NCI-H748 (cell line): ENCODE data around the gene ARHGAP6.

Source experiments
- DNase-seq: peaks from one replicate; lab custom pipeline; 2025; ENCODE audit not compliant: unreplicated experiment; lab: John Stamatoyannopoulos, UW

ARHGAP6 gene

DNA sequence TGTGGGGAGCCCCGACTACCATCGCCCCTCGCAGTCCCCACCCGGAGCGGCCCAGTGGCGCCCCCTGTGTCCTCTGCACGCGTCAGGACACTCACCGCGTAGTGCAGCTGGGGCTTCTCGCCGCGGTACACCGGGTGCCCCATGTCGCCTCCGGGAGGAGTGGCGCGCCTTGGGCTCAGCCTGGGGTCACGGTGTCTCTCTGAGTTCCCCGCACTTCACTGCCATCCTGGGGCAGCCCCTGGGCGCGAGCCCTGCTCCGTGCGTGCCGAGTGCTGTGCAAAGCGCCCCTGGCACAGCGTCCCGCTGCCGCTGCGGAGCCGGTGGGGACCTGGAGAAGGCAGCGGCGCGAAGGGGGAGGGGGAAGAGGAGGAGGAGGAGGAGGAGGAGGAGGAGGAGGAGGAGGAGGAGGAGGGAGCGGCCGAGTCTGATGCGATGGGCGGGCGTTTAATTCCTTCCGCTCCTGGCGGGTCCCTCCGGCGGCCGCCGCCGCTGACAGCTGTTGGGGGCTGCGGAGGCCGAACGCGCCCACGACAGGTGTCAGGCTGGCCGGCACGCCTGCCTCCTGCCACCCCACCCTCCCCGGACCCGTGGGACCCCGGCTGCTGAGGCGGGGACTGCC, 238.2 kb downstream of the ARHGAP6 start:
- no peak for DNase-seq

DNA sequence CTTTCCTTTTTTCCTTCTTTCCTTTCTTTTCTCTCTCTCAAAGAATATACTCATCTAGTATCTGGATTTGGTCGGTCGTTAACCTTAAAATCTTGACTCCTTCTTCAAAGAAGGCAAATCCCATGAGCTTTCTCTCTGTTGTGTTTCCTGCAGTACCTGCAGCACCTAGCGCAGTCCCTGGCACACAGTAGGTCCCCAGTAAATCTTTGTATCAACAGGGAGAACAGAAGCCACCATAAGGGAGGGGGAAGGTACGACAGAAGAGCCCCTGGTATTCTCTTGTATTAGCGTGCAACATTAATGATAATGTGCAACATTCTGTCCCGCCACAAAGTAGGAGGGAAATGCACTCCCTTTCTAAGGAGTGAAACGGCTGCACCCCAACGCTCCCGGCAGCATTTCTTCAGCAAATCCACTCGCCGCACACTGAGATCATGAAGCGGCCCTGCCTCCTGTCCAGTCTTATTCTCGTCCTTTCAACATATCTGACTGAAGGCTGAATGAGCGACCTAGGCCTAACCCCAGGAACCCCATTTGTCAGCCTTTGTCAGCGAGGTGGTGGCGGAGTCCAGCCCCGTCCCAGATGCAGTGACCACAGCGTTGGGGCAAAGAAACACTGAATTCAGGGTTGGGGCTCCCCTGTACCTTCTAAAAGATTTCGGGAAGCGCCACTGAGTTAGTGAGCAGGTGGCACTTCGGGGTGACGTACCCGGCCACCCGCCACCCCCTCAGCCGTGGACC, 238.8 kb downstream of the ARHGAP6 start:
- no peak for DNase-seq

DNA sequence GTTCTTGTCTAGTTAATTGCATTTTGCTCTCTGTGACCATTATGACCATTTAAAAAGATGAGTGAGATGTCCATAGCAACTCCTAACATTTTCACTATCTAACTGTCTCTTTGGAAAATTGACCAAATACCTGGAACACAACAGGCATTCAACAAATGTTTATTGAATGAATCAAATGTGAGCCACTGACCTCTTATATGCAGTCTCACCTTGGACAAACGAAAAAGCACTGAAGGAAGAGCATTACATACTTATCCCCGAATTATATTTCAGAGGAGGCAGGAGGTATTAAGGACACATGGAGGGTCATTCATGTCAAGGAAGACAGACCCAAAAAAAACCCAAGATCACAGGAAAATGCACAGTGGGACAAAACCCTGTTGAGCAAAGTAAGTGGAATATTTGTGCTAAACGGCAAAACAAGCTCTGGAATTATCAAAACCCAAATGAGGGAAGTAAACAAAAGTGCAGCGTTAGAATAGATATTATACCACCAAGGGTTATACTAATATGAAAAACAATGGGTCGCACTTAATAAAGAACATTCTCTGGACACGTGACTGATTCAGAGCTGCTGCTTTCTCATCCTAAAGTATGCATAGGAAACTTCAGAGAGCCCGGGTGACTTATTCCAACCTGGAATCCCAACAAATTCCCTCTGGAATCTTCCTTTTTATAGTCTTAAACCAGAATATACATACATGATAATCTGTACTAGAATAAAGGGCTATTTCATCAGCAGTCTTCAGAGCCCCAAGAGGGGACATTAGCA, 240.6 kb downstream of the ARHGAP6 start:
- no peak for DNase-seq

GRCh38 chrX:11423949-11424348, 241.8 kb downstream of the ARHGAP6 start:
- no peak for DNase-seq

DNA sequence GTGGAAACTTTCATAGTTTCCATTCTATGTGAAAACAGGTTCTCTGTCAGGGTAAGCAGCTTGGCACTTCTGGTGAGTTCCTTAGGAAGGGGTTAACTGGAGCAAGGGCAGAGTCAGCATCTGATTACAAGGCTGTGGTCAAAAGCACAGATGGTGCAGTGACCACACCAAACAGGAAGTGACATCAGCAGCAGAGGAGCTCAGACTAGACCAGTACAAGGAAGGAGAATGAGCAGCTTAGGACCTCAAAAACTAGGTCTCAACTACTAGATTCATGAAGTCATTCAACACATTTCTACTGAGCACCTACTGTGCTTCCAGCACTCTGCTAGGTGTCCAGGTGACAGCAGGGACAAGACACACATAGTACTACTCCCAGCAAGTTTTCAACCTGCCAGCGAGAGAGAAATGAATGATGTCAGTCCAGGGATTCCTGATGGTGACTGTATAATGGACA, 242.3 kb downstream of the ARHGAP6 start:
- no peak for DNase-seq

DNA sequence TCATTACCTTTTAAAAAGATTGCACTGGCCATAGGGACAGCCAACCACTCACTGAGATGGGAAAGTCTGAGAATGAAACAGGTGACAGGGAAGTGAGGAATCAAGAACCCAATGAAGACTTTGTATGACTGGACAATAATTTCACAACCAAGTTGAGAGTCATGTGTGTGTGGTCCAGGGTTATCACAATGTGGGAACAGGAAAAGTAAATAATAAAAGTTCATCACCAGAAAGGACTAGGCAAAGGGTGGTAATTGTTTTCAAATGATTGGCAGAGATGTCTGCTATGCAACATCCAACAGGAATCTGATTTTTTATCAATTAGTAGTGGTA, 243.2 kb downstream of the ARHGAP6 start:
- DNase-seq: no peak

- no peak for DNase-seq
Observed at GRCh38 chrX:11421805-11422524, 243.8 kb downstream of the ARHGAP6 start.

GRCh38 chrX:11420851-11421250, 244.9 kb downstream of the ARHGAP6 start:
- no peak for DNase-seq

- DNase-seq: peak; percentile 8
Observed at GRCh38 chrX:11419102-11419501, 246.6 kb downstream of the ARHGAP6 start.

DNA sequence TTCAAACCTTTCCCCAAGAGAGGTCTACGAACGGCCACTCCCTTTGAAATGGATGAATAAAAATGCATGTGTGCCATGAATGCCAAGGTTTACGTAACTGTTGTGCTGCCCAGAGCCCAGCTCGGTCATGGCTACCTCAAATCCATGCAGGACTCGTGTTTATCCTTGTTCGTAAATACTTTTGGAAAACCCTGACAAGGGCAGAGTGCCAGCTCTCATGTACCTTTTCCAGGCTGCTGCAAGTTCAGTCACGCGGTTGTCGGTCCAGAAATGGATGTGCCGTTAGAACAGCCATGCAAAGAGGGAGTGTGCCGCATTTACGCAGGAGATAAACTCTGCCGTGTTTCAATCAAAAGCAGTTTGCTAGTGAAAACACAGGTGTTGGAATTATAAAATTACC, 249.1 kb downstream of the ARHGAP6 start:
- DNase-seq: peak; percentile 27

DNA sequence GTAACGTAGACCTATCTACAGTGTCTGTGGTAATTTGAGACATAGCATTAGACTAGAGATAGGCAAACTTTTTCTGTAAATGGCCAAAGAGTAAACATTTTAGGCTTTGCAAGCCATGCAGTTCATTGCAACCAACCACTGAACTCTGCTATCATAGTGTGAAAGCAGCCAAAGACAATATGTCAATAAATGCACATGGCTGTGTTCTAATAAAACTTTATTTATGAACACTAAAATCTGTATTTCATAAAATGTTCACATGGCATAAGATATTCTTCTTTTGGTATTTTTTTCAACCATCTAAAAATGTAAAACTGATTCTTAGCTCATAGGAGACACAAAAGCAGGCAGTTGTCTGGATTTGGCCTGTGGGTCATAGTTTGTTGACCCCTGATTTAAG, 251.6 kb downstream of the ARHGAP6 start:
- no peak for DNase-seq

DNA sequence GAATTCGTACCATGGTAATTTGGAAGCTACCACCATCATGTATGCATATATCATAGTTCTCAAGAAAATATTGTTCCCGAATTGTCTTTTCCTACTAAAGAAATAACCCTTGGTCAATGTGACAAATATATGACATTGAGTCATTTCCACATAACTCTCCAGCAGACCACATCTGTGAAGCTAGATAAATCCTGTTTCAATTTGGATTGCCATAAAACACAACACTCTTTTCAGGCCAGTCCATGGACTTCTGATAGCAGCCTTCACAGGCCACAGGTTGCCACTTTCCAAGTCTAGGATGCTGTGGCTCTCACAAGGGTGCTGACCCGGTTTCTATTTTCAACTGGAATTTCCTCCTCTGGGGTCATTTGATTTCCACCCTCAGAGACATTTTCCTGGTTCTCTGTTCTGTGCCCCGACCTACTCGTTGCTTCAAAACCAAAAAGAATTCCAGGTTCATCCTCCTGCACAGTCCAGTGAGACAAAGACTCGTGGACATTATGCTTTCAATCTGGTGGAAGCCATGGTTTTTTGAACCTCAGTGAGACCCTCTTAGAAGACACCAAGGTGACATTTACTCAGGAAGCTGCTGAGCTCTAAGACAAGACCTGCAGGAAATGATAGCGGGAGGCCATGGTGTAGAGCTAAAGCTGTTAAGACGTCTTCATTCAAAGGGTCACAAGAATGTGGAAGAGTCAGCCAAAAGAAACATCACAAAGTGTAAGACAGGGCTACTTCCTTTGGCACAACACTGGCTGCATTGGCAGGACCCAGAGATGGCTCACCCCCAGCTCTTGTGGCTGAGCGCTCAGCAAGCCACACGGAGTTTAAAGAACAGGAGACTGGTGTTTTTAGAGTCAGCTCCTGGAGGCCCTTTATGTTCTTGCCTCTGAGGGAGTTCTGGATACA, 252.8 kb downstream of the ARHGAP6 start:
- DNase-seq: no peak

- no peak for DNase-seq
Observed at GRCh38 chrX:11409957-11410356, 255.8 kb downstream of the ARHGAP6 start.

- no peak for DNase-seq
Observed at GRCh38 chrX:11408783-11409182, 256.9 kb downstream of the ARHGAP6 start.

- DNase-seq: no peak
Observed at GRCh38 chrX:11408109-11408405, 257.7 kb downstream of the ARHGAP6 start.

GRCh38 chrX:11407331-11408108, 258.2 kb downstream of the ARHGAP6 start:
- no peak for DNase-seq

DNA sequence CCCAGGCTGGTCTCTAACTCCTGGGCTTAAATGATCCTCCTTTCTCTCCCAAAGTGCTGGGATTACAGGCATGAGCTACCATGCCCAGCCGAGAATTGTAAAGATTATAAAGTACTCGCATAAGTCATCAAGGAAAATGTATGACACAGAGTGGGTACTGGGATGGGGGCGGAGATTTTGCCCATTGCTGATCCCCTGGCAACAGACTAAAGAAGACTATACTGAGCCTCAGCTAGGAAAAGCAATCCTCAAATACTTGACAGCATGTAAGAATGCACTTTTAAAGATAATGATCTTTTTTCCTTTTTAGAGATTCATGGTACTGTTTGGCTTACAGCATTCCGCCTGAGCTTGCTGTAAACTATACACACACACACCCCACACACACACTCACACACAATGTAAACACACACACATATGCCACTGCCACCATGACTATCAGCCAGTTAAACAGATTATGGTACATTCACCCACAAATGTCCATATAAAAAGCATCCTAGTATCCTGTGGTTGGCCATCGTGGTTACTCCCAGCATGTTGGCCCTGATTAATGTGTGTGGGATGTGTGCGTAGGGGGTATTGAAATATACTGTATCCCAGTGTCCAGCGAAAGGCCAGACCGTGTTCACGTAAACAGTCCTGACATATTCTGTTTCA, 259.5 kb downstream of the ARHGAP6 start:
- DNase-seq: no peak

GRCh38 chrX:11403631-11404030, 262.1 kb downstream of the ARHGAP6 start:
- no peak for DNase-seq

DNA sequence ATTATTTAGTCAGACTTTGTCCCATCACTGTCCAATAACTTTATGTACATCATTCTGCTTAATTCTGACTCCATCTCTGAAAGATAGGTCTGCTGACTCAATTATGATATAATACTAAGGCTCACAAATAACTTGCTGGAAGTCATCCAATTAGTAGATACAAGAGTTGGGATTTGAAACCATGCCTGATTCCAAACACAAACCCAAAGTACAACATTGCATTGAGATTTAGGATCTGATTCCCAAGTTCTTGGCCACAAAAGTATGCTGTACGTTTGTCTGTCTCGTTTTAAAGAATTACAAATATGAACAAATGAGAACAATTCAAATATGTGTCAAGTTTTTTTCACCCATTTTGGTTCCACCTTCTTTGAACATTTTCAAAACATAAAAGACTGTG, 263.8 kb downstream of the ARHGAP6 start:
- no peak for DNase-seq
